SJSA1 (cell line): Measurements from ENCODE around the gene PGLYRP1. TPM values are rescaled to one million over a fixed set of nuclear protein-coding genes. Genes with fewer than 3 reads are reported as not detected.

Source experiments
- DNase-seq, 2 experiments: peaks; one replicate each; pipeline ENCODE4 v3.0.0-alpha.2; 2015 to 2020; ENCODE audit warnings: low spot score in 2 of 2, low read depth in 1 of 2
- H3K27ac ChIP-seq: fragments of 250-450 bp; sonication (Bioruptor Pico); 2 replicates; pipeline ENCODE4 v1.5.1; 2020; ENCODE audit warnings: mild to moderate bottlenecking, moderate library complexity
- H3K27me3 ChIP-seq: fragments of 250-450 bp; sonication (Bioruptor Pico); replicated peaks from 2 replicates; pipeline ENCODE4 v1.5.1; 2020; ENCODE audit warnings: mild to moderate bottlenecking, moderate library complexity
- H3K36me3 ChIP-seq: fragments of 250-450 bp; sonication (Bioruptor Pico); 2 replicates; pipeline ENCODE4 v1.5.1; 2020; ENCODE audit warnings: mild to moderate bottlenecking
- H3K4me1 ChIP-seq: fragments of 250-450 bp; sonication (Bioruptor Pico); replicated peaks from 2 replicates; pipeline ENCODE4 v1.6.1; 2021; ENCODE audit warnings: mild to moderate bottlenecking
- H3K4me3 ChIP-seq: fragments of 250-450 bp; sonication (Bioruptor Pico); 2 replicates; pipeline ENCODE4 v1.5.1; 2020; ENCODE audit warnings: mild to moderate bottlenecking
- H3K9me3 ChIP-seq: fragments of 250-450 bp; sonication (Bioruptor Pico); replicated peaks from 2 replicates; pipeline ENCODE4 v1.5.1; 2020; ENCODE audit warnings: mild to moderate bottlenecking
- total RNA-seq: library from RNA; depleted of rRNA; stranded (reverse); fragments of >200 nt; shearing (Covaris generic); gene quantifications from 2 replicates; pipeline ENCODE4 v1.2.3, GENCODE V29; 2014

Gene PGLYRP1
- total RNA-seq, 1 experiment from 2014 or later, result not detected

DNA sequence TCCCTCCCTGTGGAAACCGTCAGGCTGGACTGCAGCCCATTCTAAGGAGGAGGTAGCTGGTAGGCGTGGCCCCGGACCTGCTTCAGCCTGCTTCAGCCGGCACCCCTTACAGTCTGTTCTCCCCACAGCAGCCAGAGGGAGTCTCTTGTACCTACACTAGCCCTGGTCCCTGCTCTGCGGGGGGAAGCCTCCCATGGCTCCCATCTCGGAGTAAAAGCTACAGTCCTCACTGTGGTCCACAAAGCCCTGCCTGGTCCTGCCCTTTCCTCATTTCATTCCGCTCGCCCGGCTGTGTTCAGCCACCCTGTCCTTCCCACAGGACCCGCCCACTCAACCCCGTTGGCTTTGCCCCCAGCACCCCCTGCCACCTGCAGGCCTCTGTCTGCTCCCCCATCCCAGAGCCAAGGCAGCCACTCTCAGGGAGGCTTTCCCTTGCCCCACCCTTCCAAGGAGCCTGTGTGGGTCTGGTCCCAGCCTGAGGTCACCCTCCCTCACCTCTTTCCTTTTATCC lies 1.3 kb downstream of the PGLYRP1 start:
- peaks cover under 1% of the 10 kb centered on the region; the same call in 1 of the 2 replicates for H3K4me1 ChIP-seq

DNA sequence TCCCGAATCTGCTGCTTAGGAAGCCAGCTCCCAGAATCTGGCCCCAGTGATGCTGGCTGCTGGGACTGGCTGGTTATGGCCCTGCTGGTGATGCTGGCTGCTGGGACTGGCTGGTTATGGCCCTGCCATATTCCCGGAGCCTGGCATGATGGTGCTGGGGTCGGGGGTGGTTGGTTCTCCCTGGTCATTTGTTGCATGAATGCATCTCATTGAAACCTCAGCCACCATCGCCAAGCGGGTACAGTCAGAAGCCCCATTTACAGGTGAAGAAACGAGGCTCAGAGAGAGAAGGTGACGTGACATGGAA lies 2.1 kb downstream of the PGLYRP1 start:
- H3K4me1 ChIP-seq, result peaks cover 5% of the 10 kb centered on the region
- H3K36me3 ChIP-seq, result peaks cover 3% of the 10 kb centered on the region; the same call in 1 of the 2 replicates
- H3K27me3 ChIP-seq, result no peaks in the 10 kb centered on the region
- DNase-seq, result no peak
- H3K4me3 ChIP-seq, result no peak overlapping the region
- H3K27ac ChIP-seq, result no peak overlapping the region
- no peaks in the 10 kb centered on the region for H3K9me3 ChIP-seq

More for the DNA sequence above, 1.3 kb downstream of the PGLYRP1 start:
- Histone ChIP-seq H3K9me3 (no peaks in the 10 kb centered on the region), H3K27me3 (no peaks in the 10 kb centered on the region), H3K36me3 (no peaks in the 10 kb centered on the region), H3K27ac (no peak overlapping the region), H3K4me3 (no peak overlapping the region)
- no peak for DNase-seq

DNA sequence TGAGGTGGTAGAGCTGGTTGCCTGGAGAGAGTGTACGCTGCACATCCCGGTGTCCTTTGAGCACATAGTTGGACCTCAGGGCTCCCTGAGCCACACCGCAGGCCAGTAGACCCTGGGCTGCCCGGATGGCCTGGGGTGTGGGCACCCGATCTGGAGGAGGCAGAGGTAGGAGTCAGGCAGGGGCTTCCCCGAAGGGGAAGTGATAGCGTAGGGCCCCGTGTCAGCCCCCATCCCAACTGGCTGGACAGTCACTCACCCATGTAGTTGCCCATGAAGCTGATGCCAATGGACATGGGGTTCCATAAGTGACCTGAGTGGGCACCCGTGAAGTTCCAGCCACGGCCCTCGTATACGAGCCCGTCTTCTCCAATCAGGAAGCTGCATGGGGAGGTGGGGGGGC lies 3.6 kb downstream of the PGLYRP1 start:
- Histone ChIP-seq H3K9me3 (no peaks in the 10 kb centered on the region), H3K4me3 (no peak overlapping the region), H3K4me1 (peaks cover 5% of the 10 kb centered on the region), H3K36me3 (peaks cover 3% of the 10 kb centered on the region; the same call in 1 of the 2 replicates), H3K27me3 (no peaks in the 10 kb centered on the region), H3K27ac (no peak overlapping the region)
- no peak for DNase-seq

DNA sequence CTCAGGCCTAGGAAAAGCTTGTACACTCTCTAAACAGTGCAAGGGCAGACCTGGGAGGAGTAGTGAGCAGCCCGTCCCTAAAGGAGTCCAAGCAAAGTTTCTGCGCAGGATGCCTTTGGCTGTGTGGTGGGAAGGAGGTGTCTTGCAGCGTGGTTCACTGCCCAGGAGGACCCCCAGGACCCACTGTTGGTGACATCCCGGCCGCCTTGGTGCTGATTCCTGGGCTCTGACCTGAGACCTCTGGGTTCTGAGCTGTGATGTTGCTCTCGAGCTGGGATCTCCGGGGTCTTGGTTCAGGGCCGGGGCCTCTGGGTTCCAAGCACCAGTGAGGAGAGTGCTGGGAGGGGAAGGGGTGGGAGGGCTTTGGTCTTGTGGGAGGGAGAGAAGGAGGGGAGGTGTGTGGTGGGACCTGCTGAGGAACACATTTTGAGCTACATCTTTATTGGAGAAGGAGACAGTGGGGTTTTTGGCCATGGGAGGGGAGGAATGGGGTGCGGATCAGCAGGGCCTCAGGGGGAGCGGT lies 4.1 kb downstream of the PGLYRP1 start:
- no peak for DNase-seq
- Histone ChIP-seq H3K9me3 (no peaks in the 10 kb centered on the region), H3K27me3 (no peaks in the 10 kb centered on the region), H3K4me1 (peaks cover 5% of the 10 kb centered on the region), H3K27ac (no peak overlapping the region), H3K36me3 (peaks cover 3% of the 10 kb centered on the region; the same call in 1 of the 2 replicates), H3K4me3 (no peak overlapping the region)

DNA sequence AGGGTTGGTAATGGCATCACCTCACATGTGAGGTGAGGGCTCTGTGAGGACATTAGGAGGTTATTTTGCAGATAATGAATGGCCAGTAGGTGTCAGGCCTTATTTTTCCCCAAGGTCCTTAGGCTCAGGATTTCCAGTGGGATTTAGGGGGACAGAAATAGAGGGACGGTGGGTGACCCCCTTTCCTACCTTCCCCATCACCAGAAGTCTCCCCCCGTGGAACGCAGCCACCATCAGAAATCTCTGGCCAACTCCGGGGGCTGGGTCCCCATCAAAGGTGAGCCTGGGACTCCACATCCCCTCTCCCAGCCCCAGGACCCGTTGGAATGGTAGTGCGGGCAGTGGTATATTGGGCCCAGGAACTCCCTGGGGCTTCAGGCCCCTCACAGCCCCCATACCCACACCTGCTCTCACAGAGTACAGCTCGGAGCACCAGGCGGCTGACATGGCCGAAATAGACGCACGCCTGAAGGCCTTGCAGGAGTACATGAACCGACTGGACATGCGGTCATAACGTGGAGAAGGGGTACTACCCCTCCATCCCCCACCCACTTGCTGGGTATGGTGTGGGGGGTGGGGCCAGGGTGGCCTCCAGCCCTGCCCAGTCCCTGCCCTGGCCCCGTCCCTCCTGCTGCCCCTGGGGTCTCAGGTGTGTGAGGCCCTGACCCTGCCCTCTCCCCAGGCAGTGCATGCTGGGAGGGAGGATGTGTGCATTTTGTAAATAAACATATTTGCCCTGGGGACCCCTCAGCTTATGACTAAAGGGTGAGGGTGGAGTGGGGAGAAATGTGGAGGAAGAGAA lies 4.8 kb downstream of the PGLYRP1 start:
- Histone ChIP-seq H3K4me1 (peaks cover 5% of the 10 kb centered on the region), H3K27ac (no peak overlapping the region), H3K27me3 (no peaks in the 10 kb centered on the region), H3K36me3 (peaks cover 3% of the 10 kb centered on the region; the same call in 1 of the 2 replicates), H3K9me3 (no peaks in the 10 kb centered on the region), H3K4me3 (no peak overlapping the region)
- DNase-seq, result no peak

DNA sequence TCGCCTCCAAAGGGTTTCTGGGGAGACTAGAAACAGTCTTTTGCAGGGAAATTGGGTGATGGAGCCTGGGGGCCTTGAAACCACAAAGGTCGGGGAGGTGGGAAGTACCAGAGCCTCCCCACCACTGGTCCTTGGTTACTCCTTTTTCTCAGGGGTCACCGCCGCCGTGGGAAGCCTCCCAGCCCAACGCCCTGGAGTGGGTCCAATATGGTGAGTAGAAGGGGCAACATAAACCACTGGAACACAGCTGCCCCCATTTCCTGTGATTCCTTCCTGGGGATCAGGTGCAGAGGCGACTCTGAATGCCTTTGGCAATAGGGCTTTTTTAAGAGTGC lies 5.8 kb downstream of the PGLYRP1 start:
- Histone ChIP-seq H3K4me3 (no peak overlapping the region), H3K36me3 (peaks cover 3% of the 10 kb centered on the region; the same call in 1 of the 2 replicates), H3K4me1 (peaks cover 5% of the 10 kb centered on the region), H3K9me3 (no peaks in the 10 kb centered on the region), H3K27ac (no peak overlapping the region), H3K27me3 (no peaks in the 10 kb centered on the region)
- DNase-seq, result no peak

DNA sequence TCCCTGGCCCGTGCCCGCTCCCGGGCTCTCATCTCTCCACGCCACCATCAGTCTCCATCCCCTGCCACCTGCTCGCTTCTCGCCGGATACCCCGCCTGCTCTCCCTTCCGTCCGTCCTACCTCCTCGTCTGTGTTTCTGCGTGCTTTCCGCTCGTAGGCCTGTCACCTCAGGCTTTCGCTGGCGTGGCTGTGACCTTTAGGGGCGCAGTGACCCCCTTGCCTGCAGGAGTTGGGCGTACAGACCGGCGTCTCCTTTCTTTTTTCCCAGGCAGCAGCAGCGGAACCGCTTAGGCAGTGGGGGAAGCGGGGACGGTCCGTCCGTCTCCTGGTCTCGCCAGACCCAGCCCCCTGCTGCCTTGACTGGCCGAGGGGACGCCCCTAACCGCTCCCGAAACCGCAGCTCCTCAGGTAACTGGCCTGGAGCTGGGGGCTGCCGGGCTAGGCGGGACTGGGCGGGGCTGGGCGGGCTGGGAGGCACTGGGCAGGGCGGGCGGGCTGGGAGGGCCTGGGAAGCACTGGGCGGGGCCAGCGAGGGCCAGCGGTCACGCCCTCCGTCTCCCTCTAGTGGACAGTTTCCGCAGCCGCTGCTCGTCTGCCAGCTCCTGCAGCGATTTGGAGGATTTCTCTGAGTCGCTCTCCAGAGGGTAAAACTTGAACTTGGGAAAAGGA lies 6.3 kb downstream of the PGLYRP1 start:
- H3K9me3 ChIP-seq, result no peaks in the 10 kb centered on the region
- peak overlapping the region; percentile 35 for H3K4me3 ChIP-seq
- peaks cover 5% of the 10 kb centered on the region for H3K4me1 ChIP-seq
- peaks cover 3% of the 10 kb centered on the region; the same call in 1 of the 2 replicates for H3K36me3 ChIP-seq
- H3K27ac ChIP-seq, result no peak overlapping the region
- no peaks in the 10 kb centered on the region for H3K27me3 ChIP-seq
- DNase-seq, result peak; percentile 59 to 77

DNA sequence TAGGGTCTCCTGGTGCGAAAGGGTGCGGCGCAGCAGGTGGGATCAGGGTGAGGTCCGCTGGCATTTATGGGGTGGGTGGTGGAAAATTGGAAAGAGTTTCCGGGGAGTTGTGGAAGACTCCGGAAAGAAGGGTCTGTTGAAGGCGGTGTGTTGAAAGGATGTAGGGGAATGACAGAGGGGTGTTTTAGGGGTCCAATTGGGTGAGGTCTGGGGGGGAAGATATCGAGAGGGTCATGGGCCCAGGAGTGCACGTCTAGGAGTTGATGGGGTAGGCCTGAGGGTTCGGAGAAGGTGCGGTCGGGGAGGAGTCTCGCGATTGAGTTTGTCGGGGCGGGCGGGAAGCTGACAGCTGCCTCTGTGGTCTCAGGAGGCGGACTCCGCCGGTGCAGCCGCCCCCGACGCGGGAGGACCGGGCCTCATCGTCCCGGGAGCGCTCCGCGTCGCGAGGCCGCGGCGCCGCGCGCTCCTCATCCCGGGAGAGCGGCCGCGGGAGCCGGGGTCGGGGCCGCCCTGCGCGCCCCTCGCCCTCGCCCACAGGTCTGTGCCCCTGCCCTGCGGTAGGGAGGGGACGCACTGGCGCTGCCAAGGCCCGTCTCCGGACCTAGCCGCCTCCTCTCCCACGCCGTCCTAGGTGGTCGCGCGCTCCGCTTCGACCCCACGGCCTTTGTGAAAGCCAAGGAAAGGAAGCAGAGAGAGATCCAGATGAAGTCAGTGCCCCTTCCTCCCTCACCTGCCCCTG lies 7.0 kb downstream of the PGLYRP1 start:
- Histone ChIP-seq H3K36me3 (peaks cover 3% of the 10 kb centered on the region; the same call in 1 of the 2 replicates), H3K4me1 (peaks cover 5% of the 10 kb centered on the region), H3K27me3 (no peaks in the 10 kb centered on the region), H3K4me3 (no peak overlapping the region), H3K9me3 (no peaks in the 10 kb centered on the region), H3K27ac (no peak overlapping the region)
- no peak for DNase-seq

DNA sequence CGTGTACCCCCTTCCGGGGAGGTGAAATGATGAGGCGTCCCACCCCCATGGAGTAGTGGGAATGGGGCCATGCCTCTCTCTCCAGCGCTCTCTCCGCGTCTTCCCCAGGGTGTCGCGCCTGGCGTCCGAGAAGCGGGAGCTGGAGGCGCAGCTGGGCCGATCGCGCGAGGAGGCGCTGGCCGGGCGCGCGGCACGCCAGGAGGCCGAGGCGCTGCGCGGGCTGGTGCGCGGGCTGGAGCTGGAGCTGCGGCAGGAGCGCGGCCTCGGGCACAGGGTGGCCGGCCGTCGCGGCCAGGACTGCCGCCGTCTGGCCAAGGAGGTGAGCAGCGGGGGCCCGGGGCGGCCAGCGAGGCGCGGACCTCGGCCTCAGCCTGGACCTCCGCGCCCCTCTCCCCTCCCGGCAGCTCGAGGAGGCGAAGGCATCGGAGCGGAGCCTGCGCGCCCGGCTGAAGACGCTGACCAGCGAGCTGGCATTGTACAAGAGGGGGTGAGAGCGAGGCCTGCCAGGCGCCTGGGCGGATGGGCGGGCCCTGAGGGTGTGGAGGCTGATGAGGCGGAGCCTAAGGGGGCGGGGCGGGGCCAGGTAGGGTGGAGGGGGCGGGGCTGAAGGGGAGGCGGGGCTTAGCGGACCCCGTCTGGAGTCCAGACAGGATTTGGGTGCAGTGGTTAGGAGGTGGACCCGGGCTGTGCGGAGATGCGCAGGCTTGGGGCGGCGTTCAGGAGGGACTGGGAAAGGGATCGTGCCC lies 7.7 kb downstream of the PGLYRP1 start:
- Histone ChIP-seq H3K27me3 (no peaks in the 10 kb centered on the region), H3K36me3 (peaks cover 3% of the 10 kb centered on the region; the same call in 1 of the 2 replicates), H3K27ac (no peak overlapping the region), H3K4me3 (no peak overlapping the region), H3K4me1 (peaks cover 5% of the 10 kb centered on the region), H3K9me3 (no peaks in the 10 kb centered on the region)
- DNase-seq, result no peak

DNA sequence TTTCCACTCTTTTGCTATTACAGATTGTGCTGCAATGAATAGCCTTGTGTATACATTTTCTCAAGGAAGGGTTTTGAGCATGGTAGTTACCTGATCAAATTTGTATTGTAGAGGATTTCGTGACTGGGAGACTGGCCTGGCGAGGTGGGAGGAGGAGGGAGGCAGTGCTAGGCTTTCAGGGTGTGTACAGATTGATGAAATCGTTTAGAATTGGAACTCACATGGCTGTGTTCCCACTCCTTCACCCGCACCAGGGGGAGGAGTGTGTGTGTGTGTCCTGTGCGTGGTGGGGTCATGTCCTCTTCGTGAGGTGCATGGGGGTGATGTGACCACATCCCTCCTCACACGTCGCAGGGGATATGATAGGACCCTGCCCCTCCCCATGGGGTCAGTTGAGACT lies 8.3 kb downstream of the PGLYRP1 start:
- Histone ChIP-seq H3K4me1 (peaks cover 5% of the 10 kb centered on the region), H3K4me3 (no peak overlapping the region), H3K9me3 (no peaks in the 10 kb centered on the region), H3K27ac (no peak overlapping the region), H3K36me3 (peaks cover 3% of the 10 kb centered on the region; the same call in 1 of the 2 replicates), H3K27me3 (no peaks in the 10 kb centered on the region)
- no peak for DNase-seq

DNA sequence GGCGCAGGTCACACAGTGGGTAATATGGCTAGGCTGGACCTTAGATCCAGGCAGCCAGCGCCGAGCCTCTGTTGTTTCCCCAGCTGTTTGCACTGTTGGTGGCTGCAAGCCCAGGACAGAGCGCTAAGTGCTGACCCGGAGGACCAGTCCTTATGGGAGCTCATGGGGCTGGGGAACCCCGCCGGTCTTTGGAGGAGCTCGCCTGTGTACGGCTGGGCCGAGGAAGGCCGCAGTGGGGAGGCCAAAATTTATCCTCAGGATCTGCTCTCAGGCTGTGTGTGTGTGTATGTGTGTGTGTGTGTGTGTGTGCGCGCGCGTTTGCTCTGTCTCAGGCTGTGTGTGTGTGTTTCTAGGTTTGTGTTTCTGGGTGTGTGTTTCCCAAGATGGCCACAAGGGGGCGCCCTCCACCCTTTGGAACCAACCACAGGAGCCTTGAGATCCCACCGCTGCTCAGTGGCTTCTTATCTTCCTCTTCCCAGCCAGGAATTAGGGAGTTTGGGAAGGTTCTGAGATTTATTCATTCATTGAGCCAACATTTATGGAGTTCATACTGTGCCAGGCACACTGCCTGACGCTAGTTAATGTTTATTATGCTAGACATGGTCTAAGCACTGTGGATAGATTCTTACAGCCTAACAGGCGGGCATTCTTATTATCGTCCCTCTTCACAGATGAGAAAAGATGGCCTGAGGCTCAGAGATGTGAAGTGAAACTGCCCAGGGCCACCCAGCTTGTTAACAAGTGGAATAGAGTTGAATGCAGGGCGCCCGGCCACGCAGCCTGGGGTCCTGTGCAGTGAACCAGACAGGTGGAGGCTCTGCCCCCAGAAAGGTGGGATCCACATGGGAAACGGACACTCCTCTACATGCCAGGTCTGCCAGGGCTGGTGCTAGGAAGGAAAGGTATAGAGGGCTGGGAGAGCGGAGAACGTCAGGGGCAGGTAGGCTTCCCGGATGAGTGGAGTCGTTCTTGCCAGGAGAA lies 13.0 kb downstream of the PGLYRP1 start:
- Histone ChIP-seq H3K36me3 (no peaks in the 10 kb centered on the region; the same call in 1 of the 2 replicates), H3K4me1 (no peaks in the 10 kb centered on the region), H3K9me3 (no peaks in the 10 kb centered on the region), H3K4me3 (no peak overlapping the region), H3K27ac (no peak overlapping the region), H3K27me3 (no peaks in the 10 kb centered on the region)
- DNase-seq, result peak; percentile 53 to 65

DNA sequence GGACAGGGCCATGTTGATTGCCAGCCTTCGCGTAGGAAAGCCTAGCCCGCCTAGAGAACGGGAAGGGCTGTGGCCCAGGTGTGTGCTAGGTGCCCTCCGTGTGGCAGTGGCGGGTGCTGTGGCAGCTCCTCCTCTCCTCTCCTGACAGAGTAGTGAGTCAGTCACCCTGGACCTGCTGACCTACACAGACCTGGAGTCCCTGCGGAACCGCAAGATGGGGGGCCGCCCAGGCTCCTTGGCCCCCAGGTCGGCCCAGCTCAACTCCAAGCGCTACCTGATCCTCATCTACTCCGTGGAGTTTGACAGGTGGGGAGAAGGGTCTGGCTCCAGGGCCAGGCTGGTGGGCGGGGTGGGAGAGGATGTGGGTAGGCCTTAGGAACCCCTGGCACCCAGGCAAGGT lies 16.4 kb downstream of the PGLYRP1 start:
- no peak overlapping the region for H3K4me3 ChIP-seq
- H3K9me3 ChIP-seq, result no peaks in the 10 kb centered on the region
- peaks cover 4% of the 10 kb centered on the region; the same call in 1 of the 2 replicates for H3K36me3 ChIP-seq
- H3K27me3 ChIP-seq, result no peaks in the 10 kb centered on the region
- no peak overlapping the region for H3K27ac ChIP-seq
- DNase-seq, result no peak
- H3K4me1 ChIP-seq, result no peaks in the 10 kb centered on the region
